LNCAP (cell line): Measurements from ENCODE around the gene CTDSP2.

Experiments
- CTCF ChIP-seq: fragments of 450-650 bp; IDR thresholded peaks from 2 replicates; pipeline ENCODE4 v1.5.1; 2017; ENCODE audit warnings: mild to moderate bottlenecking

CTDSP2 gene

GRCh38 chr12:57813111-57813970 is 33.2 kb downstream of the CTDSP2 start:
- TF ChIP-seq CTCF, result no peak

- TF ChIP-seq CTCF, result no peak
These were observed 35.3 kb downstream of the CTDSP2 start for GRCh38 chr12:57811028-57811755.

- no peak for TF ChIP-seq CTCF
These were observed 36.1 kb downstream of the CTDSP2 start for GRCh38 chr12:57810450-57810849.

- no peak for TF ChIP-seq CTCF
These were observed 37.1 kb downstream of the CTDSP2 start for GRCh38 chr12:57809425-57809824.

GRCh38 chr12:57808351-57808750 is 38.2 kb downstream of the CTDSP2 start:
- no peak for TF ChIP-seq CTCF

DNA sequence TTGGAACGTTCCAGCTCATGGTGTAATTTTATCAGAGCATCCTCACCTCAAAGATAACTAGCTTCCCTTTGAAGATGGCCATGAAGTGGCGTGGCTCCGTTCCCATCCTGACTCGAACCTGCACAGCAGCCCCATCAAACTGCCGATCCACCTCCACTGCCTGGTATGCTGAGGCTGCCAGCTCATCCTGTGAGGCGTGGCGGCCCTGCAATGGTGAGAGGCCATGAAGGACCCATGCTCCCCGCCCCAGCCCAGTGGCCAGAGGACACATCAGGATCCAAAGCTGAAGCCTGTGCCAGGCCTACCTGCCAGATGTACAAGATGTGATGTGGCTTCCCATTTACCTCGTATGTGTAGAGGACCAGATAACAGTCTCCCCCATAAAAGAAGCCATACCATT is 39.2 kb downstream of the CTDSP2 start:
- TF ChIP-seq CTCF, result no peak

DNA sequence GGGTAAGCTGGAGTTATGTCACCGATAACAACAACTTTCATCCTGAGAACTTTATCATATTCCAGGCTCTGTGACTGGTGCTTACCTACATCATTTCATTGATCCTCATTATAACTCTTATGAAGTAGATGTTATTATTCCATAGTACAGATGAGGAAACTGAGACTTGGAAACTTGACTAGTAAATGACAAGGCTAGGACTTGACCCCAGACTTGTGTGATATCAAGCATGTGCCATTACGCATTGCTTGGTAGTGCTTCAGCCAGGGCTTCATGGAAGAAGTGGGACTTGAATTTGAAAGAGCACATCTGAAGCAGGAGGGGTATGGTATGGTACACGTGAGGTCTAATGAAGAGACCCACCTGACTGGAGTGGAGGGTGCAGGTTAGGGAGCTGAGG is 39.9 kb downstream of the CTDSP2 start:
- no peak for TF ChIP-seq CTCF
